NCI-H774 (cell line): ENCODE data around the gene ZMYND11.
A peak's percentile ranks its signal among the peaks of the same experiment; 100 is the strongest.

Experiments
- DNase-seq: peaks from one replicate; lab custom pipeline; 2025; lab: John Stamatoyannopoulos, UW

The ZMYND11 gene

GRCh38 chr10:135132-135600, at the start of gene ZMYND11:
ZMYND11 (plus strand) TSS chr10:135455; CDS start chr10:180013, 44,558 bp downstream.
- DNase-seq, result peak; percentile 68

- DNase-seq, result no peak
Measured at GRCh38 chr10:86031-86430, 49.2 kb upstream of the ZMYND11 start.

GRCh38 chr10:87177-88080, 47.8 kb upstream of the ZMYND11 start:
- no peak for DNase-seq

GRCh38 chr10:88253-88652, 47.0 kb upstream of the ZMYND11 start:
- DNase-seq, result no peak

GRCh38 chr10:89248-89647, 46.0 kb upstream of the ZMYND11 start:
- DNase-seq, result no peak

- DNase-seq, result no peak
Measured at GRCh38 chr10:90161-90560, 45.1 kb upstream of the ZMYND11 start.

- DNase-seq, result no peak
Measured at GRCh38 chr10:91313-91712, 43.9 kb upstream of the ZMYND11 start.

- no peak for DNase-seq
Measured at GRCh38 chr10:92153-92552, 43.1 kb upstream of the ZMYND11 start.

- peak; percentile 30 for DNase-seq
Measured at GRCh38 chr10:92846-93245, 42.4 kb upstream of the ZMYND11 start.

- no peak for DNase-seq
Measured at GRCh38 chr10:94613-95012, 40.6 kb upstream of the ZMYND11 start.

- DNase-seq, result no peak
Measured at GRCh38 chr10:95356-96115, 39.7 kb upstream of the ZMYND11 start.

GRCh38 chr10:96466-96865, 38.8 kb upstream of the ZMYND11 start:
- no peak for DNase-seq

- no peak for DNase-seq
Measured at GRCh38 chr10:104416-104815, 30.8 kb upstream of the ZMYND11 start.

GRCh38 chr10:104862-105565, 30.2 kb upstream of the ZMYND11 start:
- peak; percentile 51 for DNase-seq

- no peak for DNase-seq
Measured at GRCh38 chr10:105806-106205, 29.4 kb upstream of the ZMYND11 start.

GRCh38 chr10:106740-107139, 28.5 kb upstream of the ZMYND11 start:
- DNase-seq, result no peak

- DNase-seq, result no peak
Measured at GRCh38 chr10:112246-112645, 23.0 kb upstream of the ZMYND11 start.

GRCh38 chr10:124874-125273, 10.4 kb upstream of the ZMYND11 start:
- DNase-seq, result no peak

- no peak for DNase-seq
Measured at GRCh38 chr10:127612-128432, 7.4 kb upstream of the ZMYND11 start.

- no peak for DNase-seq
Measured at GRCh38 chr10:129810-130209, 5.4 kb upstream of the ZMYND11 start.
